ENCODE results near the gene TENM4.

The TENM4 gene

GRCh38 chr11:79371724-79372123, 69.1 kb downstream of the TENM4 start:
- no peak for ATAC-seq
- TF ChIP-seq OSR1 (CRISPR knock-in tag; IDR thresholded peaks at IDR 0.05) (no peak), TCF4 (CRISPR knock-in tag; IDR thresholded peaks at IDR 0.05; ENCODE audit: borderline replicate concordance) (no peak), SNAI2 (CRISPR knock-in tag; IDR thresholded peaks at IDR 0.05) (no peak), ZC3H10 (CRISPR knock-in tag; IDR thresholded peaks at IDR 0.05) (no peak), ZFP3 (CRISPR knock-in tag; IDR thresholded peaks at IDR 0.05) (no peak), ZNF70 (CRISPR knock-in tag; IDR thresholded peaks at IDR 0.05) (no peak), BACH2 (CRISPR knock-in tag; IDR thresholded peaks at IDR 0.05; ENCODE audit: borderline replicate concordance) (no peak), CSDC2 (CRISPR knock-in tag; IDR thresholded peaks at IDR 0.05) (no peak), PPARA (CRISPR knock-in tag; IDR thresholded peaks at IDR 0.05; ENCODE audit: borderline replicate concordance) (no peak), RARB (CRISPR knock-in tag; IDR thresholded peaks at IDR 0.05) (no peak), ZFP30 (CRISPR knock-in tag; IDR thresholded peaks at IDR 0.05) (no peak), CREB5 (CRISPR knock-in tag; IDR thresholded peaks at IDR 0.05; ENCODE audit: low read depth) (no peak), TSHZ2 (CRISPR knock-in tag; IDR thresholded peaks at IDR 0.05) (no peak), GLIS3 (CRISPR knock-in tag; IDR thresholded peaks at IDR 0.05) (no peak), POU6F1 (CRISPR knock-in tag; IDR thresholded peaks at IDR 0.05; ENCODE audit: borderline replicate concordance, low read depth) (no peak), ARNTL (CRISPR knock-in tag; IDR thresholded peaks at IDR 0.05; ENCODE audit: borderline replicate concordance, low read depth) (no peak), CSRNP3 (CRISPR knock-in tag; IDR thresholded peaks at IDR 0.05) (no peak)
- TF ChIP-seq, protein P1, sequence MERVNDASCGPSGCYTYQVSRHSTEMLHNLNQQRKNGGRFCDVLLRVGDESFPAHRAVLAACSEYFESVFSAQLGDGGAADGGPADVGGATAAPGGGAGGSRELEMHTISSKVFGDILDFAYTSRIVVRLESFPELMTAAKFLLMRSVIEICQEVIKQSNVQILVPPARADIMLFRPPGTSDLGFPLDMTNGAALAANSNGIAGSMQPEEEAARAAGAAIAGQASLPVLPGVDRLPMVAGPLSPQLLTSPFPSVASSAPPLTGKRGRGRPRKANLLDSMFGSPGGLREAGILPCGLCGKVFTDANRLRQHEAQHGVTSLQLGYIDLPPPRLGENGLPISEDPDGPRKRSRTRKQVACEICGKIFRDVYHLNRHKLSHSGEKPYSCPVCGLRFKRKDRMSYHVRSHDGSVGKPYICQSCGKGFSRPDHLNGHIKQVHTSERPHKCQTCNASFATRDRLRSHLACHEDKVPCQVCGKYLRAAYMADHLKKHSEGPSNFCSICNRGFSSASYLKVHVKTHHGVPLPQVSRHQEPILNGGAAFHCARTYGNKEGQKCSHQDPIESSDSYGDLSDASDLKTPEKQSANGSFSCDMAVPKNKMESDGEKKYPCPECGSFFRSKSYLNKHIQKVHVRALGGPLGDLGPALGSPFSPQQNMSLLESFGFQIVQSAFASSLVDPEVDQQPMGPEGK (CRISPR knock-in tag; IDR thresholded peaks at IDR 0.05; ENCODE audit: borderline replicate concordance), result no peak

- ATAC-seq, result no peak
- TF ChIP-seq ZNF70 (CRISPR knock-in tag; IDR thresholded peaks at IDR 0.05) (no peak), CSDC2 (CRISPR knock-in tag; IDR thresholded peaks at IDR 0.05) (no peak), ZFP3 (CRISPR knock-in tag; IDR thresholded peaks at IDR 0.05) (no peak), TSHZ2 (CRISPR knock-in tag; IDR thresholded peaks at IDR 0.05) (no peak), PPARA (CRISPR knock-in tag; IDR thresholded peaks at IDR 0.05; ENCODE audit: borderline replicate concordance) (no peak), CREB5 (CRISPR knock-in tag; IDR thresholded peaks at IDR 0.05; ENCODE audit: low read depth) (no peak), CSRNP3 (CRISPR knock-in tag; IDR thresholded peaks at IDR 0.05) (no peak), RARB (CRISPR knock-in tag; IDR thresholded peaks at IDR 0.05) (no peak), ZC3H10 (CRISPR knock-in tag; IDR thresholded peaks at IDR 0.05) (no peak), POU6F1 (CRISPR knock-in tag; IDR thresholded peaks at IDR 0.05; ENCODE audit: borderline replicate concordance, low read depth) (no peak), BACH2 (CRISPR knock-in tag; IDR thresholded peaks at IDR 0.05; ENCODE audit: borderline replicate concordance) (no peak)
- TF ChIP-seq, protein P1 (CRISPR knock-in tag; IDR thresholded peaks at IDR 0.05; ENCODE audit: borderline replicate concordance), result no peak
Measured at GRCh38 chr11:79371152-79371551, 69.7 kb downstream of the TENM4 start.
